ENCODE data around the gene MAP2K5. TPM values are rescaled to one million over a fixed set of nuclear protein-coding genes. Genes with fewer than 3 reads are reported as not detected.
A peak's percentile ranks its signal among the peaks of the same experiment; 100 is the strongest.

MAP2K5 gene
- total and polyA plus RNA-seq, 2 experiments from 2014 or later: 12.4 to 13.7 TPM

- H3K4me2 ChIP-seq: no peak overlapping the region
- DNase-seq (ENCODE audit: low spot score): peak; percentile 44
- 91% methylated on average over 3 of the region's 3 CpGs for WGBS (ENCODE audit: low lambda C conversion rate, missing lambda C conversion rate)
These were observed 142.6 kb downstream of the MAP2K5 start for GRCh38 chr15:67685008-67685599.

GRCh38 chr15:67685716-67686115, 143.2 kb downstream of the MAP2K5 start:
- no peaks in the 10 kb centered on the region for H3K27me3 ChIP-seq
- peaks cover 3% of the 10 kb centered on the region for H3K9me2 ChIP-seq (replicated peaks; ENCODE audit: insufficient read depth)
- H3K4me1 ChIP-seq (ENCODE audit: insufficient read depth): no peaks in the 10 kb centered on the region
- 98% methylated on average over 2 of the region's 2 CpGs for WGBS (ENCODE audit: low lambda C conversion rate, missing lambda C conversion rate)
- no peak for DNase-seq (ENCODE audit: low spot score)
- no peak overlapping the region for H3K4me3 ChIP-seq
- no peak overlapping the region for H3K4me2 ChIP-seq
- no peak for TF ChIP-seq CTCF (IDR thresholded peaks at IDR 0.05; ENCODE audit: poor library complexity)
- no peak for TF ChIP-seq EZH2 (IDR thresholded peaks at IDR 0.05; ENCODE audit: borderline replicate concordance)
- TF ChIP-seq EZH2phosphoT487 (IDR thresholded peaks at IDR 0.05; ENCODE audit: low read depth, severe bottlenecking, unreplicated experiment): no peak
- no peaks in the 10 kb centered on the region for H4K20me1 ChIP-seq (ENCODE audit: insufficient read depth, poor library complexity, severe bottlenecking)
- no peak overlapping the region for H2AFZ ChIP-seq
- H3K79me2 ChIP-seq: no peaks in the 10 kb centered on the region
- H3K9me3 ChIP-seq (ENCODE audit: low read depth): peaks cover 26% of the 10 kb centered on the region
- H3K27ac ChIP-seq: no peak overlapping the region
- no peaks in the 10 kb centered on the region for H3K36me3 ChIP-seq (replicated peaks; ENCODE audit: insufficient read depth, low read depth)

More at GRCh38 chr15:67685008-67685599, 142.6 kb downstream of the MAP2K5 start:
- Histone ChIP-seq H3K27ac (no peak overlapping the region), H3K9me3 (ENCODE audit: low read depth) (peaks cover 26% of the 10 kb centered on the region), H3K79me2 (no peaks in the 10 kb centered on the region), H3K9me2 (replicated peaks; ENCODE audit: insufficient read depth) (peaks cover 3% of the 10 kb centered on the region), H4K20me1 (ENCODE audit: insufficient read depth, poor library complexity, severe bottlenecking) (no peaks in the 10 kb centered on the region), H3K27me3 (no peaks in the 10 kb centered on the region), H3K4me3 (no peak overlapping the region), H2AFZ (no peak overlapping the region), H3K4me1 (ENCODE audit: insufficient read depth) (no peaks in the 10 kb centered on the region), H3K36me3 (replicated peaks; ENCODE audit: insufficient read depth, low read depth) (no peaks in the 10 kb centered on the region)
- TF ChIP-seq CTCF (IDR thresholded peaks at IDR 0.05; ENCODE audit: poor library complexity) (no peak), EZH2phosphoT487 (IDR thresholded peaks at IDR 0.05; ENCODE audit: low read depth, severe bottlenecking, unreplicated experiment) (no peak), EZH2 (IDR thresholded peaks at IDR 0.05; ENCODE audit: borderline replicate concordance) (no peak)

- H3K4me1 ChIP-seq (ENCODE audit: insufficient read depth): no peaks in the 10 kb centered on the region
- H3K27me3 ChIP-seq: no peaks in the 10 kb centered on the region
- no peaks in the 10 kb centered on the region for H3K36me3 ChIP-seq (replicated peaks; ENCODE audit: insufficient read depth, low read depth)
- peaks cover 2% of the 10 kb centered on the region for H3K9me3 ChIP-seq (ENCODE audit: low read depth)
- no peak overlapping the region for H3K27ac ChIP-seq
- 98% methylated on average over 3 of the region's 3 CpGs for WGBS (ENCODE audit: low lambda C conversion rate, missing lambda C conversion rate)
- H3K4me2 ChIP-seq: no peak overlapping the region
- no peak overlapping the region for H3K4me3 ChIP-seq
- no peak overlapping the region for H2AFZ ChIP-seq
- TF ChIP-seq EZH2phosphoT487 (IDR thresholded peaks at IDR 0.05; ENCODE audit: low read depth, severe bottlenecking, unreplicated experiment) (no peak), CTCF (IDR thresholded peaks at IDR 0.05; ENCODE audit: poor library complexity) (no peak), EZH2 (IDR thresholded peaks at IDR 0.05; ENCODE audit: borderline replicate concordance) (no peak)
- DNase-seq (ENCODE audit: low spot score): no peak
- H3K9me2 ChIP-seq (replicated peaks; ENCODE audit: insufficient read depth): peaks cover 3% of the 10 kb centered on the region
- H3K79me2 ChIP-seq: no peaks in the 10 kb centered on the region
- no peaks in the 10 kb centered on the region for H4K20me1 ChIP-seq (ENCODE audit: insufficient read depth, poor library complexity, severe bottlenecking)
These were observed 148.4 kb downstream of the MAP2K5 start for GRCh38 chr15:67690936-67691335.
